NCI-H1417 treated with DMSO at 0.1 percent for 48 hours (cell line): Measurements from ENCODE around the gene FGFRL1.

Experiments used
- DNase-seq: peaks from one replicate; lab custom pipeline; 2025; lab: John Stamatoyannopoulos, UW

The FGFRL1 gene

GRCh38 chr4:1075809-1076699 is 64.6 kb downstream of the FGFRL1 start:
- no peak for DNase-seq
